Nephron (organoid): ENCODE results near the gene CDC6.

Experiments
- H3K27ac Mint-ChIP-seq, 3 experiments: 2 replicates each; pipeline ENCODE4 v1.8.0; 2020; ENCODE audit warnings: mixed read lengths in 3 of 3, mild to moderate bottlenecking in 2 of 3, moderate library complexity in 1 of 3
- H3K27me3 Mint-ChIP-seq: 2 replicates; pipeline ENCODE4 v1.8.0; 2021; ENCODE audit warnings: low read depth, mild to moderate bottlenecking, moderate library complexity, mixed read lengths
- H3K36me3 Mint-ChIP-seq: 2 replicates; pipeline ENCODE4 v1.8.0; 2020; ENCODE audit warnings: low read depth, mixed read lengths
- H3K4me1 Mint-ChIP-seq: 2 replicates; pipeline ENCODE4 v1.8.0; 2020; ENCODE audit warnings: mixed read lengths
- H3K4me3 Mint-ChIP-seq, 3 experiments: 2 replicates each; pipeline ENCODE4 v1.8.0; 2020; ENCODE audit warnings: mild to moderate bottlenecking in 3 of 3, mixed read lengths in 3 of 3, moderate library complexity in 2 of 3
- H3K9me3 Mint-ChIP-seq: 2 replicates; pipeline ENCODE4 v1.8.0; 2020; ENCODE audit warnings: mixed read lengths
- TF ChIP-seq, protein P1 (sequence below), 3 experiments: fragments of 200-600 bp; sonication (generic); IDR thresholded peaks; one replicate each; pipeline ENCODE4 v1.5.0; 2021; ENCODE audit warnings: antibody characterized with exemption in 3 of 3; ENCODE audit not compliant: unreplicated experiment in 3 of 3

CDC6 gene

DNA sequence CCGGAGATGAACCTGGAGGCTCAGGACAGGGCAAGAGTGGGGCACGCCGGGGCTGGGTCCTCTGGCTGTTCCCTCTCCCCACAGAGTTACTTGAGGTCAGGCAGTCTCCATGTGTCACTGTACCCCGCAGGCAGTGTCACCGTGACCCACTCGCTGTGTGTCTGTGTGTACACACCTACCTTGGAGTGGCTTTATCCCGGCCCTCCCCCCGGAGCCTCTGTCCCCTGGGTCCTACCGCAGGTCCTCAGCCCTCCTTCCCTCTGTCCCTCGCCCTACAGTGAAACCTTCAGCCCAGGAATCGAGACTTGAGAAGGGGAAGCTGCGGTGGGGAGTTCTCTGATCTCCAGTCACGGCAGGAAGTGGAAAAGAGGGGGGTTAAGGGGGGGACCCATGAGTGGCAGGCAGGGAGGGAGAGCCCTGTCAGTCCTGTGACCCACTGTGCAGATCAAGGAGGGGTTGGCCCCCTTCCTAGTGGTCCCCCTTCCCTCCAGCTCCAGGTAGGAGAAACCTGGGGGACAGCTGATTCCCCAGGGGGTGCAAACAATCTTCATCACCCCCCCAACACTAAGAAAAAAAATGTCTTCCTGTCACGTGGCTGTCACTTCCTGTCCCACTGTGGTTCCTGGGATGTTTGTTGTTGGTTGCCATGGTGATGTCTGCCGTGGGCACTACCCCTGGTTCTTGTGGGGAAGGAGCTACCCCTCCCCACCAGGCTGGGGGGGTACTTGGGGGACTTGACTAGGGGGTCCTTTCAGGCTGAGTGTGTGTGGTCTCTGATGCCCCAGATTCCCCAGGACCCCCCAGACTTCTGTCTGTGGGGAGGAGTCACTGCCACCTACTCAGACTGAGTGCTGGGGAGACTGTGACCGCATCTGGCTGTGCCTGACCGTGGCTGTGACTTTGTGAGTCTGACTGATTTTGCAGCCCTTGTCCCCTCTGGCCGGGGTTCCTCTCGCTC lies 35.0 kb downstream of the CDC6 start:
- no peaks in the 10 kb centered on the region for H3K36me3 Mint-ChIP-seq
- H3K9me3 Mint-ChIP-seq, result no peaks in the 10 kb centered on the region
- H3K4me3 Mint-ChIP-seq, result peak overlapping the region; percentile 93 to 99 (median 96)
- TF ChIP-seq, protein P1, sequence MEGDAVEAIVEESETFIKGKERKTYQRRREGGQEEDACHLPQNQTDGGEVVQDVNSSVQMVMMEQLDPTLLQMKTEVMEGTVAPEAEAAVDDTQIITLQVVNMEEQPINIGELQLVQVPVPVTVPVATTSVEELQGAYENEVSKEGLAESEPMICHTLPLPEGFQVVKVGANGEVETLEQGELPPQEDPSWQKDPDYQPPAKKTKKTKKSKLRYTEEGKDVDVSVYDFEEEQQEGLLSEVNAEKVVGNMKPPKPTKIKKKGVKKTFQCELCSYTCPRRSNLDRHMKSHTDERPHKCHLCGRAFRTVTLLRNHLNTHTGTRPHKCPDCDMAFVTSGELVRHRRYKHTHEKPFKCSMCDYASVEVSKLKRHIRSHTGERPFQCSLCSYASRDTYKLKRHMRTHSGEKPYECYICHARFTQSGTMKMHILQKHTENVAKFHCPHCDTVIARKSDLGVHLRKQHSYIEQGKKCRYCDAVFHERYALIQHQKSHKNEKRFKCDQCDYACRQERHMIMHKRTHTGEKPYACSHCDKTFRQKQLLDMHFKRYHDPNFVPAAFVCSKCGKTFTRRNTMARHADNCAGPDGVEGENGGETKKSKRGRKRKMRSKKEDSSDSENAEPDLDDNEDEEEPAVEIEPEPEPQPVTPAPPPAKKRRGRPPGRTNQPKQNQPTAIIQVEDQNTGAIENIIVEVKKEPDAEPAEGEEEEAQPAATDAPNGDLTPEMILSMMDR (IDR thresholded peaks at IDR 0.05; ENCODE audit: unreplicated experiment in 3 of 3), result no peak
- peaks cover 90% of the 10 kb centered on the region for H3K4me1 Mint-ChIP-seq
- H3K27me3 Mint-ChIP-seq, result no peaks in the 10 kb centered on the region
- peak overlapping the region; percentile 93 to 96 (median 94) for H3K27ac Mint-ChIP-seq

DNA sequence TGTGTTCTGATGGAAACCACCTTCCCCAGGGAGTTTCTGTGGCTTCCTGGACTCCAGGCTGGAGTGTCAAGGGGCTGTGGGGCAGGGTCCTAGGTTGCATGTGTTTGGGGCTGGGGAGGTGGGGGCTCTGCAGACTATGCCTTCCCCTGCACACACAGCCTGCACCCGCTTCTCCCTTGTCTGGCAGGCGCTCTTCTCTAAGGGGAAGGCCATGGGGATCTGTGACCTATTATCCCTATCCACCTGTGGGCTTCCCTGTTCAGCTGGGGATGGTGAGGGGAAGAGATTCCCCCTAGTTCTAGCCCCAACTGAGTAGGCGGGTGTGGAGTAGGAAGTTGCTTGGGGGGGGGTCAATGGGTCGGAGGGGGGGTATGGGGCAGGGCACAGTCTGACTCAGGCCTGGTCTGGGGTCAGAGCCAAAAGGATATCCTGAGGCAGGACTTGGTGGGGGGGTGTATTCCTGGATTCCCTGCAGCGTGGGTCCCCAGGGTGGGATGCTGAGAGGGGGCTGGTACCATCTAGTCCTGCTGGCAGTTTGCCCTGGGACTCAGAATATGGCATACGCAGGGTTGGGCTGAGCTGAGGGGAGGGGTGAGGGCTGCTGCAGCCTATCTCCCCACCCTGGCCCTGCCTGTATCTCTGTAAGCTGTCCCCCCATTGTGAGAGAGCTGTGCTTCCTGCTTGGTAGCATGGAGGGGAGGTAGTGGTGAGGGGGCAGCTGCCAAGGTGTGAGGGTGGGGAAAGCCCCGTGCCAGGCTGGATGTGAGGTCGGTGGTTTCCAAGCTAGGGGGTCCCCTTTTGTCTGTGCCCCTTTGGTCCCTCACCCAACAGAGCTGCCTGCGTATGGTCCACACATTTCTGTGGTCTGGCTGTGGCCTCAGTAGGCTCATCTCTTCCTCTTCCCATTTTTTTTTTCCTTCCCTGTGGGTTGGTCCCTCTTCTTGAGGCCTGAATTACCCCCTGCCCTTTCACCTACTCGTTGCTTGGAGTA lies 36.0 kb downstream of the CDC6 start:
- Mint-ChIP-seq H3K9me3 (no peaks in the 10 kb centered on the region), H3K4me3 (peak overlapping the region; percentile 65 to 99 (median 96)), H3K27me3 (no peaks in the 10 kb centered on the region)

DNA sequence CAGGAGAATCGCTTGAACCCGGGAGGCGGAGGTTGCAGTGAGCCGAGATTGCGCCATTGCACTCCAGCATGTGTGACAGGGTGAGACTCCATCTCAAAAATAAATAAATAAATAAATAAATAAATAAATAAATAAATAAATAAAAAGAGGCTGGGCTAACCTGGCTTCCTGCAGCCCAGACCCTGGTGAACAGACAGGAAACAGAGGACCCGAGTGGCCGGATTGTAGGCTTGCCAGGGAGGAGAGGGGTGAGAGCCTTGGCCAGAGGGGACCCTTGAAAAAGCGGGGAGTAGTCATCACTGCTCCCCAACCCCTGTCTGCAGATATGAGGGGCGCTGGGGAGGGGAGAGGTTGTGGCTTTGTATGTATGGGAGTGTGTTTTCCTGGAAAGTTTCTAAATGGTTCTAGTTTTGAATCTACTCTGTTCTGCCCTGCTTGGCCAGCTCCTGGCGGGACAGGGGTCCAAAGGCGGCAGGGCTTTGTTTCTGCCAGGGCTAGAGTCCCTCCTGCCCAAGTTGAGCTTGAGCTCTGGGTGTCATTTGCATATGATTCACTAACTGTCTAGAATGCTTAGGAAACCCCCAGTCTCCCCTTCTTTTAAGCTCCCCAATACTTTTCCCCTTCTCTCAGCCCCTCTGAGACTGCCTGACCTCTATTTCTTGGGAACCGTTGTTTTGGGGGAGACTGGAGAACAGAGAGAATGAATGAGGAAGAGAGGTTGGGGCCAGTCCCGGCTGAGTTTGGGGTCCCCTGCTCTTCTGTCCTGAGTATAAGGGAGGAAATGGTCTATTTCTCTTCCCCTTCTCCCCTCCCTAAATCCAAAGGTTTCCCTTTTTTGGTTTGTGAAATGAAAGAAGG lies 37.7 kb downstream of the CDC6 start:
- Mint-ChIP-seq H3K4me1 (peaks cover 84% of the 10 kb centered on the region), H3K4me3 (peak overlapping the region in 1 of 3 experiments; percentile 25), H3K36me3 (peaks cover 3% of the 10 kb centered on the region), H3K27me3 (no peaks in the 10 kb centered on the region), H3K27ac (peak overlapping the region in 2 of 3 experiments; percentile 33 to 80), H3K9me3 (no peaks in the 10 kb centered on the region)
- TF ChIP-seq, protein P1 (IDR thresholded peaks at IDR 0.05; ENCODE audit: unreplicated experiment in 3 of 3), result no peak

More for the DNA sequence above, 36.0 kb downstream of the CDC6 start:
- Mint-ChIP-seq H3K4me1 (peaks cover 90% of the 10 kb centered on the region), H3K27ac (peak overlapping the region; percentile 93 to 96 (median 94)), H3K36me3 (no peaks in the 10 kb centered on the region)
- TF ChIP-seq, protein P1 (IDR thresholded peaks at IDR 0.05; ENCODE audit: unreplicated experiment in 3 of 3), result no peak

DNA sequence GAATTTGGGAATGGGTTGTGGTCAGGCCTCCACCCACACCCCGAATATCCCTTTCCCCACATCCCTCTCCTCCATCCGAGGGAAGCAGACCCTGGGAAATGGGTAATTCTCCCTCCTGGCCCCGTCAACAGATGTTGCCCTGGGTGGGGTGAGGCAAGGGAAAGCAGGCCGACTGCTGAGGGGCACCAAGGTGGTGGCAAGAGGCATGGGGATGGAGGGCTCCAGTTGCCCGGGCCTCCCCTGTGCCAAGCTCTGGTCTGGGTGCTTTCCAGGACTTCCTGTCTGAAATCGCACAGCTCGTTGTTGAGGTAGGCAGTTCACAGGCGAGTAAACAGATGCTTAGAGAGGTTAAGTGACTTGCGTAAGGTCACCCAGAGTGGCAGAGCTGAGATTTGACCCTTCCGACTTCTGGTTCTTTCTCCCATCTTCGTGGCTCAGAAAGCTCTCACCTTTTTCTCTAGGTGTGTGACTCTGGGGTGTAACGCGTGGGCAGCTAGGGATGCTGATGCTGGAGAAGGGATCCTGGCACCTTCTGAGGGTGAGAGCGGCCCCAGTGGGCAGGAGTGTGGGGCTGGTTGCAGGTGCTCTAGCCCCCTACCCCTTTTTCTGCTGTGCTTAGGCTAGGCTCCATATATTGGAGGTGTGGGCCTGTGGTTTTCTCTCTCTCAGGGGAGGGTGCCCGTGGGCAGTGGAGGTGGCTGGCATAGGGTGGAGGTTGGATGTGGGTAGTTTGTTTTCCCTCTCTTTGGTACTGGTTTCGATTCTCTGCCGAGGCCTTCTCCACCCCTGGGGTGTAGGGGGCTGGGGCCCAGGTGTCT lies 38.5 kb downstream of the CDC6 start:
- H3K27ac Mint-ChIP-seq, result peak overlapping the region in 2 of 3 experiments; percentile 71 to 80
- H3K4me3 Mint-ChIP-seq, result peak overlapping the region in 1 of 3 experiments; percentile 38
- TF ChIP-seq, protein P1 (IDR thresholded peaks at IDR 0.05; ENCODE audit: unreplicated experiment in 3 of 3), result no peak
- no peaks in the 10 kb centered on the region for H3K9me3 Mint-ChIP-seq
- peaks cover 5% of the 10 kb centered on the region for H3K36me3 Mint-ChIP-seq
- H3K4me1 Mint-ChIP-seq, result peaks cover 81% of the 10 kb centered on the region
- no peaks in the 10 kb centered on the region for H3K27me3 Mint-ChIP-seq
